Measurements from ENCODE around the gene MARK3.
A peak's percentile ranks its signal among the peaks of the same experiment; 100 is the strongest.
"Not testable (repeated sequence)": the region's sequence is repeated elsewhere in the genome, so short reads cannot be mapped to it uniquely, and the experiment has no call there.

Gene MARK3

DNA sequence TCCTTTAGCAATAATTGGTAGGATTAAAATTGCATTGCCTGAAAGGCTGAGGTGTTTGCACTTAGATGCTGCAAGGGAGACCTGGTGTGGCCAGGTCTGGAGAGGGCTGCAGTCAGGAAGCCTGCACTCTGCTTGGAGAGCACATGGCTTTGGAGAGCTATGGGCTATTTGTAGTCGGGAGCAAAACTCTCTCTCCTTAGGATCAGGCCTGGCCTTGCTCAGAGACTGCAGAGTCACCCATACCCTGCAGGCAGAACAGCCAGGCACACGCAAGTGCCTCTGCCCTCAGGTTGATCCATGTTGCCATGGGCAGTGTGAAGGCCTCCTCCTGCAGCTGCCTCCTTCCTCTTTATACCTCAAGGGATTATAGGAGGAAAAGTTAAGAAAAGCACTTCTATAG lies 110.6 kb downstream of the MARK3 start:
- DNase-seq = no peak

DNA sequence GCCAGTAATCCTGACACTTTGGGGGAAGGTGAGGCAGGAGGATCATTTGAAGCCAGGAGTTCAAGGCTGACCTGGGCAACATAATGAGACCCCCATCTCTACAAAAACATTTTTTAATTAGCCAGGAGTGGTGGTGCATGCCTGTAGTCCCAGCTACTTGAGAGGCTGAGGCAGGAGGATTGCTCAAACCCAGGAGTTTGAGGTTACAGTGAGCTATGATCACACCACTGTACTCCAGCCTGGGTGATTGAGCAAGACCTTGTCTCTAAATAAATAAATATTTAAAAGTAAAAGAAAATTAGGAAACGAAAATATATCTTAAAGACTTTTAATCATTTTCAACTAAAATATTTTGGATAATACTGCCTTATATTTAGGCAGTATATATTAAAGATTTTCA lies 111.6 kb downstream of the MARK3 start:
- DNase-seq = peak; percentile 24

DNA sequence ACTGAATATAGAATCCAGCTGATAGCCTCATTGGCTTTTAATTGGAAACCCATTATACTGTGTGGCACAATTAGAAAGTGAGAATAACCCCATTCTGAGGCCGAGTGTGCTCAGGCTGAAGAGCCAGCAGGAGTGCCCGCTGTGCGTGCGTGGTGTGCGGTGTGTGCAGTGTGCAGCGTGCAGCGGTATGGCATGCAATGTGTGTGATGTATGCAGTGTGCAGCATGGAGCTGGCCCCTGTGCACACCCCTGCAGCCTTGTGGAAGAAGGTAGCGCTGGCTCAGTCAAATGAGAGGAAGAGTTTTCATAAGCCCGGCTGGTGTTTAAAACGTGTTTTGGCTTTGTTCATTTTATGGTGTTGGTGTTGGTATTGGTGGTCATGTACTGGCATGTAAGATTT lies 114.5 kb downstream of the MARK3 start:
- DNase-seq = no peak

DNA sequence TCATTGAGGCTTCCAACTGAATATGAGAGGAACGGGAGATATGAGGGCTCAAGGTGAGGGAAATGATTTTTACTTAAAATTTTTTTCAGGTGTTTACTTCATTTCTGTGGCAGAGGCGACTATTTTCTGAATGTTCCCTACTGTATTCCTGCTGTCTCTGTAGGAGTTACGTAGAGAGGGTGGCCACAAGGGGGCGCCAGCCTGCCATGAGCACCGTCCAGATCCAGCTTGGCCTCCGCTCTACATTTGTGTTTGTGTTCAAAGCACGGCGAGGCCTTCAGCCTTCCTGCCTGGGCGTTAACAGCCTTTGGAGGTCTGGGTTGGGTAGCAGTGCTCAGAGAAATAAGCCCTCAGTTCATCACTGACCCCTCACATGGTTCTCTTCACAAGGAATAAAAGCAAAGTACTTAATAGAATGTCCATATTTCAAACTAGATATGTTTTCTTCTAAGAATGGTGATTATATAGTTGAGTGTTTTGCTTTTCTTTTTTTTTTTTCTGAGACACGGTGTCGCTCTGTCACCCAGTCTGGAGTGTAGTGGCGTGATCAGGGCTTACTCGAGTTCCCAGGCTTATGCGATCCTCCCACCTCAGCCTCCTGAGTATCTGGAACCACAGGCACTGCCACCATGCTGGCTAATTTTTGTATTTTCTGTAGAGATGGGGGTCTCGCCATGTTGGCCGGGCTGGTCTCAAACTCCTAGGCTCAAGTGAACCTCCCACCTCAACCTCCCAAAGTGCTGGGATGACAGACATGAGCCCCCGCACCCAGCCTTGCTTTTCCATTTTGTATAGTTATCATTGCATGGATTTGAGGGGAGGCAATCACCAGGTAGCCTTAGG lies 115.2 kb downstream of the MARK3 start:
- peak; percentile 77 for DNase-seq

DNA sequence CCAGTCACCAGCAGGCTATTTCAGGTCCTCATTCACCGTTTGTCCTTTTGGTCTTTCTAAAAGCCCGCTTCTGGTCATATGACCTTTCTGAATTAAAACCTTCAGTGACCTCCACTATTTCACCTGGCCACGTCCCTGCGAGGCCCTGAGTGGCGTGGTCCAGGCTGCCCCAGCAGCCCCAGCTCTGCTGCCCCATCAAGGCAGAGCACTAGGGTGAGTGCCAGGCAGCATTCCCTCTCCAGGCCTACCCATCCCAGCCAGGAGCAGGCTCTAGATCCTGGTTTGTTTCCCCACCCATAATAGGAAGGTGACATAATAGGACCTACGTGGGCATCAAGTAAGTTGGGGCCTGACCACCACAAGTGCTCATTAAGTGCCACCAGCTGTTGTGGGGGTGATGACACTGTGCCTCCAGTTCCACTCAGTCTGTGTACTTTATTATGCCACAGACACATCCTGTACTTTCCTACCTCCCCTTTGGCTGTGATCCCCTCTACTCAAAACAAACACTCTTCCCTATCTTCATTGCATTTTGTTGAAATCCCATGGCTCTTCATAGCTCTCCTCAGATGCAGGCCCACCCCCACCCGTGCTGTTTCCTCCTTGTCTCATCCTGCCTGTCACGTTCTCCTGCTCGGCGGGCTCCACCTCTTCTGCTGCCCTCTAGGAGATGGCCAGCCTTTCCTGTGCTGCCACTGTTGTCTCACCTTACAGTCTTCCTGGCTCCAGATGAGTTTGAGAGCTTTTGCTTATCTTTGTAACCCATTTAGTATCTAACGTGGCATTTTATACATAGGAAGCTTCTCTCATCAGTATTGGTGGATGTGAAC lies 116.0 kb downstream of the MARK3 start:
- no peak for DNase-seq

DNA sequence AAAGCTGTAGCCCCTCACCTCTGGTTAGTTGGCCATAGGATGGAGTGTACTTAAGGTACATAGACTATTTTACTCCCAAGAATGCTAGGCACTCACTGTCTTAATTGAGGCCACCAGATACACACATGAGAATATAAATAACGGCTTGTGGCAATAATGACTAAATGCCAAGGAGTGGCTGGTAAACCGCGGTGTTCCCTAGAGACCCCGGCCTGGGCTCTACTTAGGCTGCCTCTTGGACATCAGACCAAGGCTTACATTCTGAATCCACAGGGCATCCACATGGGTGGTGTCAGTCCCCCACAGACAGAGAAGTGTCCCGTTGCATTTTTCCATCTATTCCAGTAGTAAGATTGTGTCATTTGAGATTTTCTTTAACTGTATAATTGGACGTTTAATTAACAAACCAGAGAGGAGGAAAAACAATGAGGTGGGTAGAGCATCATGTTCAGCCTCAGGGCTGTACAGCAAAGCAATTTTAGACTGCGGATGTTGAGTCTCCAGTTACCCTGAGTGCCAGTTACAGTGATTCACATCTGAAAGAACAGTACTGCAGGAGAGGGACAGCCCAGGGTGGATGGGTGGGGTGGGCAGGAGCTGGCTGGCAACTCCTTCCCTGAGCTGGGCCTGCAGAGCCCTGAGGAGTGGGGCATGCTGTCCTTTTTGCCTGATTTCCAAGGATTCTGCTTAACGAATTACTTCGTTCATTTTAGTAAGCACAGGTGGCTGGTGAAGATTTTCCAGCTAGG lies 116.9 kb downstream of the MARK3 start:
- no peak for DNase-seq

DNA sequence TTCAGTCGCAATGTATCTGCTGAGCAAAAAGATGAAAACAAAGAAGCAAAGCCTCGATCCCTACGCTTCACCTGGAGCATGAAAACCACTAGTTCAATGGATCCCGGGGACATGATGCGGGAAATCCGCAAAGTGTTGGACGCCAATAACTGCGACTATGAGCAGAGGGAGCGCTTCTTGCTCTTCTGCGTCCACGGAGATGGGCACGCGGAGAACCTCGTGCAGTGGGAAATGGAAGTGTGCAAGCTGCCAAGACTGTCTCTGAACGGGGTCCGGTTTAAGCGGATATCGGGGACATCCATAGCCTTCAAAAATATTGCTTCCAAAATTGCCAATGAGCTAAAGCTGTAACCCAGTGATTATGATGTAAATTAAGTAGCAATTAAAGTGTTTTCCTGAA lies 117.7 kb downstream of the MARK3 start:
- DNase-seq = no peak

DNA sequence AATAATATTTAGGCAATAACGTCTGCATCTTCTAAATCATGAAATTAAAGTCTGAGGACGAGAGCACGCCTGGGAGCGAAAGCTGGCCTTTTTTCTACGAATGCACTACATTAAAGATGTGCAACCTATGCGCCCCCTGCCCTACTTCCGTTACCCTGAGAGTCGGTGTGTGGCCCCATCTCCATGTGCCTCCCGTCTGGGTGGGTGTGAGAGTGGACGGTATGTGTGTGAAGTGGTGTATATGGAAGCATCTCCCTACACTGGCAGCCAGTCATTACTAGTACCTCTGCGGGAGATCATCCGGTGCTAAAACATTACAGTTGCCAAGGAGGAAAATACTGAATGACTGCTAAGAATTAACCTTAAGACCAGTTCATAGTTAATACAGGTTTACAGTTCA lies 118.1 kb downstream of the MARK3 start:
- DNase-seq = no peak

DNA sequence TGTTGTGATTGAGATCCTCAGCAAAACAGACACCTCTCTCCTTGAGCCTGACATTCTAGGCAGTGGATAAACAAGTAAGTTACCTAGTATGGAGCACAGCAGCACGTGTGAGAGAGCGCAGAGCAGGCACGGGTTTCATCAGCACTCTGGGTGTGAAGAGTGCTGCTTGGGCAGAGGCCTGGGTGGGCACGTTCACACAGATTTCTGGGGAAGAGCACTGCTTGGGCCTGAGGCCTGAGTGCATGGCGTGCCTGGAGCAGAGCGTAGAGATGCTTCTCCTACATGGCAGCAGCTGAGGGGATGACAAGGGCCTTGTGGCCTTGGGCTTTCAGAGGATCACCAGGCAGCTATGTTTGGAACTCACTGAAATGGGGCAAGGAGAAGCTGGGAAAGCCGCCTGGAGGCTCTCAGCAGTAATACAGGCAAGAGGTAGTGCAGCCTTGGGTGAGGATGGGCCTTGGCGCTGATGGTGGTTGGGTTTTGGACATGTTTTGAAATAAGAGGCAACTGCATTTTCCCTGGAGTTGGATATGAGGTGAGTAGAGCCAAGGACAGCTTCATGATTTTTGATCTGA lies 119.9 kb downstream of the MARK3 start:
- no peak for DNase-seq

DNA sequence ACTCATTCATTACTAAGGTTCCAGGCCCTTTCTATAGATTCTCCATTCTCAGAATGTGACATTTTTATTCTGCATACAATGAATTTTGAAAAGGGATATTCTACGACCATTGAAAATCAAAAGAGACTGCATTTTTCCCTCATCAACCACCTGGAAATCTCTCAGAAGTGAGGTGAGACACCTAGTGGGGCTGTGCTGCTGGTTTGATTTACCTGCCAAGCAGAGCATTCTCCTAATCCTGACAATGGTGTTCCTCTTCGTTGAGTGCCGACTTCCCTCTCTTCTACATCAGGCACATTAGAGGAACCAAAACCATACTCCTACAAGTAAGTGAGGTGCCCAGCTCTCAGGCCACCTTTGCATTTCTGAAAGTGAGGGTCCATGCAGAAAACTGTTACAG lies 122.5 kb downstream of the MARK3 start:
- DNase-seq = no peak

DNA sequence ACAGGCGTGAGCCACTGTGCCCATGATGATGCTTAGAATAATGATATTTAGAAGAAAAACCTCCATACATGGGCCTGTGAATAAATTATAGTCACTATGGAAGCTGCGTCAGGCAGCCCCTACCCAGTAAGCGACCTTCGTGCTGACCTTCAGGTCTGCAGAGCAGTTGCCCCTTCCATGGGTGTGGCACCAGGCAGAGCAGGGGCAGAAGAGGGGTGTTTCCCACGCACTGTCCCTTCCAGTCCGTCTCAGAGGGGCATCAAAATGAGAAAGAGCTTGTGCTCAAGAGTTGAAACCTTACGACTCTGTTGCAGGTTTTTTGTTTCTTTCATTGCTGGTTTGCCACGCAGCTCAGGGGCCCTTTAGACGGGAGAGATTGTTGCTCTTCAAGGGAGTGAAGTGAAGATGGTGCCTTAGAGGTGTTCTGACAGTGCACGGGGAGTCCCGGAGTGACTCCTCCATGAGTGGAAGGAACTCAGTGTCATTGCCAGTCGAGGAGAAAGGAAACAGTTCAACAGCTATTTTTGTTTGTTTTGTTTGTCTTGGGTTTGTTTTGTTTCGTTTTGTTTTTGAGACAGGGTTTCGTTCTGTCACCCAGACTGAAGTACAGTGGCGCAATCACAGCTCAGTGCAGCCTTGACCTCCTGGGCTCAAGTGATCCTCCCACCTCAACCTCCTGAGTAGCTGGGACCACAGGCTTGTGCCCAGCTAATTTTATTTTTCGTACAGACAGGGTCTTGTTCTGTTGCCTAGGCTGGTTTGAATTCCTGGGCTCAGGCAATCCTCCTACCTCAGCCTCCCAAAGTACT lies 123.5 kb downstream of the MARK3 start:
- no peak for DNase-seq

DNA sequence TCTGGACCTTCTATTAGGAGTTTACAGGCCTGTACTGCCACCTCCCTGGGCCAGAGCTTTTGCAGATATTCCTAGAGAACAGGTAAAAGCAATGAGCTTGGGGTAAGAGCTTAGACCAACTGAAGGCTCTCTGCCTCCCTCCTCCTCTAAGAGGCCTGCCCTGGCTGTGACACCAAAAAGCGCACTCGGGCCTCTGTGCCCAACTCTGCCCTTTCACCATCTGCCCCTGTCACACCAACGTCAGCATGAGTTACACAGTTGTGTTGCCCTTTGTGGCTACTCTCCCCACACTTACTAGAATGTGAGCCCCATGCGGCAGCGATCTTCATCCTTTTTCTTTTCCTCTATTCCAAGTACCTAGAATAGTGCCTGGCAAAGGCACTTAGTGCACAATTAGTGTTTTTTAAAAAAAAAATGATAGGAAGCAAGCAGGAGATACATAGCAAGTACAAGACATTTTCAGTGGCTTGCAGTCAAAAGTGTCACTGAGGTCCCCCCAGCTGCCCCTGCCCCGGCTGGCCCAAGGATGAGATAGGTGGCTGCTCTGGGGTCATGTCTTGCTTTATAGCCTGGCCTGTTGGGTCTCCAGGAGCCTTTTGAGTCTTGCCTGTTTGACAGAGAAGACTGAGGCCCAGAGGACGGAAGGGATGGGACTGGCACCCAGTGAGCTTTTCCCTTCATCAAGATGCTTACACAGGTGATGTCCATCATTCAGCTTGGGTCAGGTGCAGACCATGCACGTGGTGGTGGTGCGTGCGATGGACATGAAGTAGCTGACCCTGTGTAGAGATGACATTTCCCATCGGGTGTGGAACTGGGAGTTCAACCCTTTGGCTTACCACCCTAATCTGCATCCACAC lies 124.9 kb downstream of the MARK3 start:
- DNase-seq = no peak

DNA sequence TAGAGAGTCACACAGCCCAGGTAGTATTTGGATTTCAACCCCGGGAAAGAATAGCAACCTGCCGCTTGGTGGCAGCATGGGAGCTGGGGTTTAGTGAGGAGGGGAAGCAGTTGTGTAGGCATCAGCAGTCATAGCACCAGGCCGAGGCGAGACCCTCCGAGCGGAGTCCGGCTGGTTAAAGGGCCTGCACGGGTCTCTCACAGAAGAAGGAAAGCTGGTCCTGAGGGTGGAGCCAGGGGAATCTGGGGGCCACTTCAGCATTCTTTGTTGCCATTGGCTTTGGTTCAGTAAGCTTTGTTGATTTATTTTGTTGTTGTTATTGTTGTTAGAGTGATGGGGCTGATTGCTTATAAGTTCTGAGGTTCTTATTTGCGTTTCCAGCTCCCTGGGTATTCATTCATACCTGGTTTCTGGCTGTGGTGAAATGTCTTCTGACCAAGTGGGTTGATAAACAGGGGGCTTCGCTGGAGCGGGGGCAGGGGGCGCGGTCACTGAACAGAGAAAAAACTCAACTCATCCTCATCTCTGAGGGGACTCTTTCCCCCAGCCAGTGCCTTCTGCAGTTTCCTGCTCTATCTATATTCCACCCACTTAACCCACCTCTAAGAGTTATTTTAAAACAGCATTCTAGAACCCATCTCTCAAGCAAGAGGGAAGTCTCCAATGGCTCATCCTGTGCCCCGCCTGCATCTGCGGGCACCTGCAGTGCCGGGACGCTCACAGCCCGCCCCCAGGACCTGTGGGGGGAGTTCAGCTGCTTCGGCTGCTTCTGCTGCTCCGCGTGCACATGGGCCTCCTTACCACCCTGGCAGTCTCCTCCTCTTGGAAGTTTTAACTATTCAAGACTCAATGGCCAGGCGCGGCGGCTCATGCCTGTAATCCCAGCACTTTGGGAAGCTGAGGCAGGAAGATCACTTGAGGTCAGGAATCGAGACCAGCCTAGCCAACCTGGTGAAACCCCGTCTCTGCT lies 125.8 kb downstream of the MARK3 start:
- DNase-seq = no peak

DNA sequence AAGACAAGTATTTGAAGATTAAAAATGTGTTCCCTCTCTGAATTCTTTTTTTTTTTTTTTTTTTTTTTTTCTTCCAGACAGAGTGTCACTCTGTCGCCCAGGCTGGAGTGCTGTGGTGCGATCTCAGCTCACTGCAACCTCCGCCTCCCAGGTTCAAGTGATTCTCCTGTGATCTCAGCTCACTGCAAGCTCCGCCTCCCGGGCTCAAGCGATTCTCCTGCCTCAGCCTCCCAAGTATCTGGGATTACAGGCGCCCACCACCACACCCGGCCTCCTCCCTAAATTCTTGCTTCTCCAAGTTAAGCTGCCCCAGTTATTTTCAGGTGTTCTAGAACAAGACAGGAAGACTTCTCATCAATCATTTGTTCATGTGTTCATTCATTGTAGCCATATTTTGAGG lies 127.0 kb downstream of the MARK3 start:
- DNase-seq = not testable (repeated sequence)

DNA sequence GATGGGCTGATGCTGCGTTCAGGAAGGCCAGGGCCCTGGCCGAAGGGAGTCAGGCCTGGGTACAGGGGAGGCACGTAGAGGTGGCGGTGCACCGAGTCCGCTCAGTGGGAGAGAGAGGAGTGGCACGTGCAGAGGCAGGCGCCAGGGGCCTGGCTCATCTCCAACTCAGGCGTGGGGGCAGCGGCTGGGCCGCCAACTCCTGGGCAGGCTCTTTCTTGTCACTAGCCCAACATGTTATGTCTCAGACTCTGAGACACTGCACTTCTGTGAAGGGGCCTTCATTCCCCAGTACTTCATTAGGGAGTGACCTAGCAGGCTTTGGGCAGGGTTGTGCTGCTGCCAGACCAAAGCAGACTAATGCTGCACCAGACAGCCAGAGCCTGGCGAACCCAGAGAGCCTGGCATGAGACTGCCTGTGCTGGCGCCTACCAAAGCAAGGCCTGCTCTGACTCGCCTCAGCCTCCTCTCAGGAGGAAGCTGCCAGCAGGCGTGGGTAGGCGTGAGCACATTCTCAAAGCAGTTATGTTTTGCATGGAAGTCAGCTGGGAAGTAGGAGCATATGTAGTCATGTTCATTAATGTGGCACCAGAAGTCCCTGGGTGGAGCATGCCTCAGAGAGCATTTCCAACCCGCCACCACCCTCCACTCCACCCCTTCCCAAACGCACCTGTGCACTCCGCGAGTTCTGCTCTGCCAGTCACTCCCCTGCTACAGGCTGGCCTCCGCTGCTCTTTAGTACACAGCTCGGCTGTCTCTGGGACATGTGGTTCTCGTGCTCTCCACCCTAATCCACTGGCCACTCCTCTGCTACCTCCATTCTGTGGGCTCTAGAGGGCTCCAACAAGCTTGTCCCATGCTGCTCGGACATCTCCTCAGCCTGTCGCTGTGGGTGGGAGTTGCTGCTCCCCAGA lies 127.7 kb downstream of the MARK3 start:
- peak; percentile 74 for DNase-seq

DNA sequence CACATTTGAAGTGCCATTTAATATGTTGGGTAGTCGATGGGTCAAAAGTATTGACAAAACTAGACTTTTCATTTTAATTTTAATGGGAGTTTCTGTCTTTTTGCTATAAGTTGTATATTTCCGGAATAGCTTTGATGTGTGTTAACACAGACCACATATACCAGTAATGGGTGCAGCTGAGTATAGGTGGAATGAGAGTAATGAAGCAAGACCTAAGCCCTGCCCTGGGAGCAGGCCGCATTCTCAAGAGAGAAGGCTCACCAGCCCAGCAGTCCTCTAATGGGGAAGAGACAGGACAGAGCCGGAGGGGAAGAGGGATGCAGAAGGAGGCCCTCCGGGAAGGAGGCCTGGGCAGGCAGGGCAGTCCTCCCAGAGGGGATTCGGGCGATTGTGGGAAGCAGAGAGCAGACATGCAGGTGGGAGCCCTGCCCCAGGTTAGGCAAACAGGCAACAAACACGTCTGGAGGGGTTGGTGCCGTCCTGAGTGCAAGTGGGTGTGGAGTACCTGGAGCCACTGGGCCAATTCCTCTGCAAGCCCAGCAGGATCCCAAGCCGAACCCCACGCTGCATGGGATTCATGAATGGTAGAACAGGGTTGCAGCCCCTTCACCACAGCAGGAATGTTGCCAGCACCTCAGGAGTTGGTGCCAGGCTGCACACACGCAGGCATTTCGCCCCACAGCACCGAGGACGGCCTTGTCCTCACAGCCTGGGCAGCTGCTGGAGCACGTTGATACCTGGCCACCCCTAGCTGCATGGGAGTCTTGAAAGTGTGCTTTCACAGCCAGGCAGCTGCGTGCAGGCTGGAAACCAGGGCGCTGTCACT lies 129.6 kb downstream of the MARK3 start:
- DNase-seq = no peak

DNA sequence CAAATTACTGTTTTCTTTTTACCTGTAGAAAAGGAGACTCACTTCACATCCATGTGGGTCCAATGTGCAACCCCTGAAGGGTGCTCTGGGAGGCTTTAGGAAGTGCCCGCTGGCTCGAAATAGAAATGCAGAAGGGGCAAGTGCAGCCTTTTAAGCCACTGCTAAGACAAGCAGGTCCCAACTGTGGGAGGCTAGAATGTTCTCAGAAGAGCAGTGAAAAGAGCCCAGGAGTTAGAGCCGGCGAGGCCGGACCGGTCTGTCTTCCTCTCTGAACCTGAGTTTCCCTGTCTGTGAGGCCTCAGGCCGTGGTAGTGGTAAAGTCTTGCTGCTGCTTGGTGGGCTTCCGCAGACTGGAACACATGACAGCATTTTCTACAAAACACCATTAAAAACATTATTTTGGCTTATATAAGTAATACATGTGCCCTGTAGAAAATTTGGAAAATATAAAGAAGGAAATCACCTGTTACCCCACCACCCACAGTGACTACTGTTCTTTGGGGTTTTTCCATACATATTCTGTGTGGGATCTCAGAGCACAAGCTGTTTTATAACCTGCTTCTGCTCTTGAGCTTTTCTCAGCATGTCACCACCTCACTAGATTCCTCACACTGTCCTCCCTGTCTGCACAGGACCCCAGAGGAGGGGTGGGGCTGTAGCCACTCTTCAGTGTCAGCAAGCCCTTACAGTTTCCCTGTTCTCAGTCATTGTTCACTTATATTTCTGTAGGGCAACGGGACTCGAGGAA lies 131.4 kb downstream of the MARK3 start:
- DNase-seq = no peak
